NT2/D1 (cell line): ENCODE measurements around the gene UNK.

Source experiments
- SUZ12 ChIP-seq: IDR thresholded peaks from 2 replicates; pipeline ENCODE4 v1.6.1; 2011; ENCODE audit not compliant: insufficient read length, insufficient read depth; ENCODE audit errors: extremely low read depth
- YY1 ChIP-seq: IDR thresholded peaks from 2 replicates; pipeline ENCODE4 v1.6.1; 2011; ENCODE audit not compliant: insufficient read length, insufficient read depth

DNA sequence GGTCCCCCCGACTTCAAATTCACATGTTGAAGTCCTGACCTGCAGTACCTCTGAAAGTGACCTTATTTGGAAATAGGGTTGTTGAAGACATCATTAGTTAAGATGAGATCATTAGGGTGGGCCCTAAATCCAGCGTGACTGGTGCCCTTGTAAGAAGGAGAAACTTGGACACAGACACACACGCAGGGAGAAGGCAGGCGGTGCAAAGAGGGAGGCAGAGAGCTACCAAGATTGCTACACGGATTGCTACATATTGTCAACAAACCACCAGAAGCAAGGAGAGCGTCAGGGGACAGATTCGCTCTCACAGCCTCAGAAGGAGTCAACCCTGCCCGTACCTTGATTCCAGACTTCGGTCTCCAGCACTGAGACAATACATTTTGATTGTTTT, 77.3 kb downstream of the UNK start:
- TF ChIP-seq SUZ12, result no peak
- no peak for TF ChIP-seq YY1
